H9 (cell line): ENCODE data around the gene BTBD18. TPM values are rescaled to one million over a fixed set of nuclear protein-coding genes. Genes with fewer than 3 reads are reported as not detected.

Experiments used
- DNase-seq: peaks from one replicate; pipeline ENCODE4 v3.0.0-alpha.2; 2017
- H2AFZ ChIP-seq: one replicate; pipeline ENCODE4 v1.6.1; 2013; ENCODE audit warnings: mild to moderate bottlenecking, low read length, control low read depth, moderate library complexity
- H2AK5ac ChIP-seq: 2 replicates; pipeline ENCODE4 v1.6.1; 2013; ENCODE audit warnings: low read length, control low read depth, mixed read lengths; ENCODE audit not compliant: insufficient read length
- H2BK120ac ChIP-seq: one replicate; pipeline ENCODE4 v1.6.1; 2013; ENCODE audit warnings: low read depth, mild to moderate bottlenecking, low read length, control low read depth, inconsistent platforms; ENCODE audit not compliant: poor library complexity, severe bottlenecking
- H2BK12ac ChIP-seq: 2 replicates; pipeline ENCODE4 v1.6.1; 2013; ENCODE audit warnings: low read length, control low read depth, mixed read lengths, low read depth; ENCODE audit not compliant: insufficient read length
- H2BK15ac ChIP-seq: 2 replicates; pipeline ENCODE4 v1.6.1; 2013; ENCODE audit warnings: low read depth, low read length, control low read depth
- H2BK20ac ChIP-seq: one replicate; pipeline ENCODE4 v1.6.1; 2013; ENCODE audit warnings: low read depth, mild to moderate bottlenecking, low read length, control low read depth, inconsistent platforms; ENCODE audit not compliant: poor library complexity, severe bottlenecking
- H2BK5ac ChIP-seq: 2 replicates; pipeline ENCODE4 v1.6.1; 2013; ENCODE audit warnings: low read length, control low read depth, mixed read lengths; ENCODE audit not compliant: insufficient read length
- H3K14ac ChIP-seq: 2 replicates; pipeline ENCODE4 v1.6.1; 2013; ENCODE audit warnings: low read length, control low read depth; ENCODE audit not compliant: insufficient read depth
- H3K18ac ChIP-seq: 2 replicates; pipeline ENCODE4 v1.6.1; 2013; ENCODE audit warnings: low read depth, mild to moderate bottlenecking, mixed read lengths, low read length, control low read depth; ENCODE audit not compliant: insufficient read length
- H3K23ac ChIP-seq: 2 replicates; pipeline ENCODE4 v1.6.1; 2013; ENCODE audit warnings: low read length, control low read depth, mixed read lengths, low read depth; ENCODE audit not compliant: insufficient read length
- H3K23me2 ChIP-seq: 2 replicates; pipeline ENCODE4 v1.6.1; 2013; ENCODE audit warnings: low read depth, mild to moderate bottlenecking, mixed read lengths, low read length, control low read depth; ENCODE audit not compliant: insufficient read length, poor library complexity, severe bottlenecking
- H3K27ac ChIP-seq: 2 replicates; pipeline ENCODE4 v1.5.1; 2013; ENCODE audit warnings: low read length, control low read depth, mixed read lengths, low read depth; ENCODE audit not compliant: insufficient read length
- H3K27me3 ChIP-seq: 2 replicates; pipeline ENCODE4 v1.6.1; 2013; ENCODE audit warnings: low read length, control low read depth, inconsistent platforms; ENCODE audit not compliant: insufficient read depth
- H3K4ac ChIP-seq: 2 replicates; pipeline ENCODE4 v1.6.1; 2013; ENCODE audit warnings: low read depth, mild to moderate bottlenecking, control low read depth, inconsistent platforms, low read length, moderate library complexity
- H3K4me1 ChIP-seq: 2 replicates; pipeline ENCODE4 v1.6.1; 2013; ENCODE audit warnings: low read length, control low read depth, inconsistent platforms; ENCODE audit not compliant: insufficient read depth
- H3K4me2 ChIP-seq: 2 replicates; pipeline ENCODE4 v1.6.1; 2013; ENCODE audit warnings: low read length, control low read depth, mixed read lengths; ENCODE audit not compliant: insufficient read length, insufficient read depth
- H3K56ac ChIP-seq: 2 replicates; pipeline ENCODE4 v1.6.1; 2013; ENCODE audit warnings: low read depth, mild to moderate bottlenecking, mixed read lengths, low read length, control low read depth; ENCODE audit not compliant: insufficient read length
- H3K79me1 ChIP-seq: 2 replicates; pipeline ENCODE4 v1.6.1; 2013; ENCODE audit warnings: low read depth, mild to moderate bottlenecking, moderate library complexity, low read length, control low read depth, inconsistent platforms; ENCODE audit not compliant: insufficient read depth, poor library complexity, severe bottlenecking
- H3K79me2 ChIP-seq: 2 replicates; pipeline ENCODE4 v1.6.1; 2013; ENCODE audit warnings: low read length, control low read depth, inconsistent platforms; ENCODE audit not compliant: insufficient read depth
- H3K9ac ChIP-seq: 2 replicates; pipeline ENCODE4 v1.6.1; 2013; ENCODE audit warnings: low read length, control low read depth, mixed read lengths; ENCODE audit not compliant: insufficient read length; ENCODE audit errors: extremely low read depth
- H3K9me3 ChIP-seq: one replicate; pipeline ENCODE4 v1.6.1; 2013; ENCODE audit warnings: low read depth, low read length, inconsistent platforms; ENCODE audit not compliant: control insufficient read depth
- H3T11ph ChIP-seq: one replicate; pipeline ENCODE4 v1.6.1; 2013; ENCODE audit warnings: mild to moderate bottlenecking, low read length, control low read depth, inconsistent platforms
- H4K20me1 ChIP-seq: one replicate; pipeline ENCODE4 v1.6.1; 2013; ENCODE audit not compliant: control insufficient read depth, insufficient read length, insufficient read depth
- H4K5ac ChIP-seq: 2 replicates; pipeline ENCODE4 v1.6.1; 2013; ENCODE audit warnings: low read depth, mild to moderate bottlenecking, mixed read lengths, low read length, control low read depth; ENCODE audit not compliant: insufficient read length
- H4K8ac ChIP-seq: replicated peaks from 2 replicates; pipeline ENCODE4 v1.6.1; 2013; ENCODE audit warnings: low read length, control low read depth, mixed read lengths, low read depth; ENCODE audit not compliant: insufficient read length
- H4K91ac ChIP-seq: 2 replicates; pipeline ENCODE4 v1.6.1; 2013; ENCODE audit warnings: low read depth, mild to moderate bottlenecking, moderate library complexity, mixed read lengths, low read length, control low read depth; ENCODE audit not compliant: insufficient read length
- H3K27ac Mint-ChIP-seq, 3 experiments: 2 replicates in 2 of 3; 3 replicates in 1 of 3; pipeline ENCODE4 v1.8.0; 2020 to 2021; ENCODE audit warnings: mixed read lengths in 3 of 3, mild to moderate bottlenecking in 1 of 3, moderate library complexity in 1 of 3
- H3K27me3 Mint-ChIP-seq: 2 replicates; pipeline ENCODE4 v1.8.0; 2021; ENCODE audit warnings: low read depth, mild to moderate bottlenecking, moderate library complexity, mixed read lengths
- H3K36me3 Mint-ChIP-seq, 3 experiments: 2 replicates in 2 of 3; 3 replicates in 1 of 3; pipeline ENCODE4 v1.8.0; 2020 to 2021; ENCODE audit warnings: low read depth in 3 of 3, mixed read lengths in 3 of 3; ENCODE audit not compliant: insufficient read depth in 1 of 3
- H3K4me1 Mint-ChIP-seq, 2 experiments: 2 replicates each; pipeline ENCODE4 v1.8.0; 2020; ENCODE audit warnings: mixed read lengths in 2 of 2
- H3K4me3 Mint-ChIP-seq, 2 experiments: 2 replicates in 1 of 2; 3 replicates in 1 of 2; pipeline ENCODE4 v1.8.0; 2020 to 2021; ENCODE audit warnings: mild to moderate bottlenecking in 2 of 2, mixed read lengths in 2 of 2, moderate library complexity in 1 of 2
- H3K9me3 Mint-ChIP-seq, 2 experiments: 2 replicates in 1 of 2; 3 replicates in 1 of 2; pipeline ENCODE4 v1.8.0; 2020; ENCODE audit warnings: mild to moderate bottlenecking in 2 of 2, mixed read lengths in 2 of 2, moderate library complexity in 1 of 2
- CTCF ChIP-seq: fragments of 200-600 bp; sonication (generic); conservative IDR thresholded peaks from 3 replicates; pipeline ENCODE4 v1.8.0; 2021; ENCODE audit warnings: antibody characterized with exemption, mild to moderate bottlenecking
- WGBS: extraction: QIAGEN DNeasy Blood & Tissue Kit; methylation state at CpG from one replicate; pipeline ENCODE4 v1.1.7; 2013; ENCODE audit warnings: missing lambda C conversion rate, low lambda C conversion rate, mixed read lengths; ENCODE audit not compliant: insufficient read length; ENCODE audit errors: extremely low coverage; 5-methylcytosine and 5-hydroxymethylcytosine counted together
- total RNA-seq: library from RNA; stranded (reverse); gene quantifications from 2 replicates; pipeline ENCODE4 v1.2.1, GENCODE V29; 2021

The BTBD18 gene
- total RNA-seq, 1 experiment from 2014 or later: not detected

- H3K79me1 ChIP-seq: peaks cover 3% of the 10 kb centered on the region
- WGBS: no CpG with 5 or more reads among the region's 2 CpGs
- H3K4me3 Mint-ChIP-seq: peak overlapping the region in 1 of 2 experiments; percentile 32; a peak in 3 of 5 replicates
Observed at GRCh38 chr11:57744357-57744756, 7.3 kb downstream of the BTBD18 start.

More at GRCh38 chr11:57744357-57744756, 7.3 kb downstream of the BTBD18 start:
- H3K4me1 Mint-ChIP-seq: peaks cover 10 to 14% of the 10 kb centered on the region in 2 experiments
- Histone ChIP-seq H3T11ph (no peak overlapping the region), H3K4me2 (no peak overlapping the region), H4K20me1 (peaks cover 3% of the 10 kb centered on the region), H3K4ac (no peak overlapping the region), H2AK5ac (no peak overlapping the region), H3K4me1 (no peaks in the 10 kb centered on the region), H2BK20ac (no peak overlapping the region), H4K5ac (no peak overlapping the region), H2BK12ac (no peak overlapping the region), H2BK5ac (no peak overlapping the region), H4K8ac (no peak overlapping the region), H3K56ac (no peak overlapping the region), H3K79me2 (peaks cover 5% of the 10 kb centered on the region; the same call in 1 of the 2 replicates), H2BK15ac (no peak overlapping the region), H3K23ac (no peak overlapping the region), H3K23me2 (peaks cover 6% of the 10 kb centered on the region), H4K91ac (no peak overlapping the region), H3K9ac (no peak overlapping the region), H3K27me3 (no peaks in the 10 kb centered on the region), H3K27ac (no peak overlapping the region), H2AFZ (no peak overlapping the region), H2BK120ac (no peak overlapping the region), H3K18ac (no peak overlapping the region), H3K9me3 (no peaks in the 10 kb centered on the region), H3K14ac (no peak overlapping the region; the same call in 1 of the 2 replicates)
- H3K36me3 Mint-ChIP-seq: peaks cover 28 to 51% (median 41%) of the 10 kb centered on the region in 3 experiments
- no peak for DNase-seq
- H3K9me3 Mint-ChIP-seq: no peaks in the 10 kb centered on the region
- no peaks in the 10 kb centered on the region; the same call in 1 of the 2 replicates for H3K27me3 Mint-ChIP-seq
- no peak overlapping the region; a peak in 1 of 7 replicates for H3K27ac Mint-ChIP-seq
- no peak for TF ChIP-seq CTCF
